ENCODE results near the gene RNF130. TPM values are rescaled to one million over a fixed set of nuclear protein-coding genes. Genes with fewer than 3 reads are reported as not detected.

RNF130 gene
- total and polyA plus RNA-seq, 9 of the 15 experiments (the other 6 are each of a cell fraction or from before 2014, with no cell fraction given): 5.8 to 39.4 (median 27.1) TPM

DNA sequence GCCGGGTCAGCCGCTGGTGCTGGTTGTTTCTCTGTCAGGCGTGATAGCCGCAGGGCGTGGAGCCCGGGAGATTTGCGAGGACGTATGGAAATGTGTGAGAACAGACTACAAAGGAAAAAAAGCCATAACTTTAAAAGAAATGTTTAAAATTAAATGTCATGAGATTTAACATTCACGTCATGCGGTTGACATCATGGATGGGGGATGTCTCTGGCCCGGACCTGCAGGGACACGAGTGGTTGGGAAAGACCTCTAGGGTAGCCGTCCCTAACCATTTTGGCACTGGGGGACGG, 643 bp upstream of the RNF130 start (continued):
- TF ChIP-seq, protein P1, sequence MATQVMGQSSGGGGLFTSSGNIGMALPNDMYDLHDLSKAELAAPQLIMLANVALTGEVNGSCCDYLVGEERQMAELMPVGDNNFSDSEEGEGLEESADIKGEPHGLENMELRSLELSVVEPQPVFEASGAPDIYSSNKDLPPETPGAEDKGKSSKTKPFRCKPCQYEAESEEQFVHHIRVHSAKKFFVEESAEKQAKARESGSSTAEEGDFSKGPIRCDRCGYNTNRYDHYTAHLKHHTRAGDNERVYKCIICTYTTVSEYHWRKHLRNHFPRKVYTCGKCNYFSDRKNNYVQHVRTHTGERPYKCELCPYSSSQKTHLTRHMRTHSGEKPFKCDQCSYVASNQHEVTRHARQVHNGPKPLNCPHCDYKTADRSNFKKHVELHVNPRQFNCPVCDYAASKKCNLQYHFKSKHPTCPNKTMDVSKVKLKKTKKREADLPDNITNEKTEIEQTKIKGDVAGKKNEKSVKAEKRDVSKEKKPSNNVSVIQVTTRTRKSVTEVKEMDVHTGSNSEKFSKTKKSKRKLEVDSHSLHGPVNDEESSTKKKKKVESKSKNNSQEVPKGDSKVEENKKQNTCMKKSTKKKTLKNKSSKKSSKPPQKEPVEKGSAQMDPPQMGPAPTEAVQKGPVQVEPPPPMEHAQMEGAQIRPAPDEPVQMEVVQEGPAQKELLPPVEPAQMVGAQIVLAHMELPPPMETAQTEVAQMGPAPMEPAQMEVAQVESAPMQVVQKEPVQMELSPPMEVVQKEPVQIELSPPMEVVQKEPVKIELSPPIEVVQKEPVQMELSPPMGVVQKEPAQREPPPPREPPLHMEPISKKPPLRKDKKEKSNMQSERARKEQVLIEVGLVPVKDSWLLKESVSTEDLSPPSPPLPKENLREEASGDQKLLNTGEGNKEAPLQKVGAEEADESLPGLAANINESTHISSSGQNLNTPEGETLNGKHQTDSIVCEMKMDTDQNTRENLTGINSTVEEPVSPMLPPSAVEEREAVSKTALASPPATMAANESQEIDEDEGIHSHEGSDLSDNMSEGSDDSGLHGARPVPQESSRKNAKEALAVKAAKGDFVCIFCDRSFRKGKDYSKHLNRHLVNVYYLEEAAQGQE (IDR thresholded peaks at IDR 0.05; ENCODE audit: borderline replicate concordance): no peak
- TF ChIP-seq, protein P1 (CRISPR knock-in tag; IDR thresholded peaks at IDR 0.05; ENCODE audit: low read depth): no peak
- TF ChIP-seq ZNF696 (CRISPR knock-in tag; conservative IDR thresholded peaks at IDR 0.05) (no peak), MAFK (IDR thresholded peaks at IDR 0.05; ENCODE audit: low read length) (no peak), PRPF4 (IDR thresholded peaks at IDR 0.05; ENCODE audit: insufficient read depth, low read depth, low read length, poor library complexity, severe bottlenecking) (no peak), ZNF780A (CRISPR knock-in tag; IDR thresholded peaks at IDR 0.05) (no peak), DMBX1 (CRISPR knock-in tag; IDR thresholded peaks at IDR 0.05; ENCODE audit: borderline replicate concordance) (no peak), NR1H2 (CRISPR knock-in tag; IDR thresholded peaks at IDR 0.05) (0 out of 2 replicates have a peak, but pooled peaks have one; percentile 95), ETV6 (IDR thresholded peaks at IDR 0.05; ENCODE audit: borderline replicate concordance in 1 of 2, low read depth in 2 of 2, low read length in 1 of 2) (no peak), ETV6 (CRISPR knock-in tag; IDR thresholded peaks at IDR 0.05; ENCODE audit: borderline replicate concordance) (no peak), PHB (CRISPR knock-in tag; IDR thresholded peaks at IDR 0.05) (no peak), ARNT (IDR thresholded peaks at IDR 0.05) (peak in 1 of 2 experiments; percentile 42; a peak in 1 of 4 replicates), MTA3 (IDR thresholded peaks at IDR 0.05; ENCODE audit: borderline replicate concordance) (0 out of 2 replicates have a peak, but pooled peaks have one; percentile 50), DPF2 (IDR thresholded peaks at IDR 0.05) (peak; percentile 49; the same call in 1 of the 2 replicates), ZC3H11A (IDR thresholded peaks at IDR 0.05; ENCODE audit: low read depth, low read length) (no peak), MTA1 (IDR thresholded peaks at IDR 0.05; ENCODE audit: borderline replicate concordance) (no peak)
- TF ChIP-seq, protein P2, sequence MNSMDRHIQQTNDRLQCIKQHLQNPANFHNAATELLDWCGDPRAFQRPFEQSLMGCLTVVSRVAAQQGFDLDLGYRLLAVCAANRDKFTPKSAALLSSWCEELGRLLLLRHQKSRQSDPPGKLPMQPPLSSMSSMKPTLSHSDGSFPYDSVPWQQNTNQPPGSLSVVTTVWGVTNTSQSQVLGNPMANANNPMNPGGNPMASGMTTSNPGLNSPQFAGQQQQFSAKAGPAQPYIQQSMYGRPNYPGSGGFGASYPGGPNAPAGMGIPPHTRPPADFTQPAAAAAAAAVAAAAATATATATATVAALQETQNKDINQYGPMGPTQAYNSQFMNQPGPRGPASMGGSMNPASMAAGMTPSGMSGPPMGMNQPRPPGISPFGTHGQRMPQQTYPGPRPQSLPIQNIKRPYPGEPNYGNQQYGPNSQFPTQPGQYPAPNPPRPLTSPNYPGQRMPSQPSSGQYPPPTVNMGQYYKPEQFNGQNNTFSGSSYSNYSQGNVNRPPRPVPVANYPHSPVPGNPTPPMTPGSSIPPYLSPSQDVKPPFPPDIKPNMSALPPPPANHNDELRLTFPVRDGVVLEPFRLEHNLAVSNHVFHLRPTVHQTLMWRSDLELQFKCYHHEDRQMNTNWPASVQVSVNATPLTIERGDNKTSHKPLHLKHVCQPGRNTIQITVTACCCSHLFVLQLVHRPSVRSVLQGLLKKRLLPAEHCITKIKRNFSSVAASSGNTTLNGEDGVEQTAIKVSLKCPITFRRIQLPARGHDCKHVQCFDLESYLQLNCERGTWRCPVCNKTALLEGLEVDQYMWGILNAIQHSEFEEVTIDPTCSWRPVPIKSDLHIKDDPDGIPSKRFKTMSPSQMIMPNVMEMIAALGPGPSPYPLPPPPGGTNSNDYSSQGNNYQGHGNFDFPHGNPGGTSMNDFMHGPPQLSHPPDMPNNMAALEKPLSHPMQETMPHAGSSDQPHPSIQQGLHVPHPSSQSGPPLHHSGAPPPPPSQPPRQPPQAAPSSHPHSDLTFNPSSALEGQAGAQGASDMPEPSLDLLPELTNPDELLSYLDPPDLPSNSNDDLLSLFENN (IDR thresholded peaks at IDR 0.05; ENCODE audit: low read depth in 2 of 2, low read length in 2 of 2): 0 out of 4 replicates have a peak, but pooled peaks of 1 of the 2 experiments have one; percentile 7
- TF ChIP-seq, protein P3, sequence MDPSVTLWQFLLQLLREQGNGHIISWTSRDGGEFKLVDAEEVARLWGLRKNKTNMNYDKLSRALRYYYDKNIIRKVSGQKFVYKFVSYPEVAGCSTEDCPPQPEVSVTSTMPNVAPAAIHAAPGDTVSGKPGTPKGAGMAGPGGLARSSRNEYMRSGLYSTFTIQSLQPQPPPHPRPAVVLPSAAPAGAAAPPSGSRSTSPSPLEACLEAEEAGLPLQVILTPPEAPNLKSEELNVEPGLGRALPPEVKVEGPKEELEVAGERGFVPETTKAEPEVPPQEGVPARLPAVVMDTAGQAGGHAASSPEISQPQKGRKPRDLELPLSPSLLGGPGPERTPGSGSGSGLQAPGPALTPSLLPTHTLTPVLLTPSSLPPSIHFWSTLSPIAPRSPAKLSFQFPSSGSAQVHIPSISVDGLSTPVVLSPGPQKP (CRISPR knock-in tag; IDR thresholded peaks at IDR 0.05): peak; percentile 59; the same call in 1 of the 2 replicates
